NCI-H82 treated with DMSO at 0.1 percent for 48 hours (cell line): Measurements from ENCODE around the gene GSTA2.
"Not testable (repeated sequence)": the region's sequence is repeated elsewhere in the genome, so short reads cannot be mapped to it uniquely, and the experiment has no call there.

Source experiments
- DNase-seq: peaks from one replicate; lab custom pipeline; 2025; ENCODE audit not compliant: unreplicated experiment; lab: John Stamatoyannopoulos, UW

GSTA2 gene

GRCh38 chr6:52763322-52763916 lies at the start of gene GSTA2:
Gene GSTA2 (minus strand): TSS chr6:52763475. CDS start chr6:52757947, 5,528 bp downstream.
- DNase-seq = peak; percentile 10

GRCh38 chr6:52809777-52810176 lies 46.5 kb upstream of the GSTA2 start:
- not testable (repeated sequence) for DNase-seq

- no peak for DNase-seq
Observed at GRCh38 chr6:52808660-52809059, 45.4 kb upstream of the GSTA2 start.

- DNase-seq = not testable (repeated sequence)
Observed at GRCh38 chr6:52803668-52804255, 40.5 kb upstream of the GSTA2 start, which contains the start of gene GSTA1. Gene GSTA1 (minus strand): TSS chr6:52803816. CDS start chr6:52799267, 4,549 bp downstream.

- no peak for DNase-seq
Observed at GRCh38 chr6:52802806-52803205, 39.5 kb upstream of the GSTA2 start.

- DNase-seq = no peak
Observed at GRCh38 chr6:52801188-52801841, 38.0 kb upstream of the GSTA2 start.

GRCh38 chr6:52799272-52799671 lies 36.0 kb upstream of the GSTA2 start:
- DNase-seq = not testable (repeated sequence)

GRCh38 chr6:52794366-52794765 lies 31.1 kb upstream of the GSTA2 start:
- DNase-seq = not testable (repeated sequence)

- DNase-seq = no peak
Observed at GRCh38 chr6:52790861-52791260, 27.6 kb upstream of the GSTA2 start.

GRCh38 chr6:52789658-52790057 lies 26.4 kb upstream of the GSTA2 start:
- DNase-seq = not testable (repeated sequence)

- no peak for DNase-seq
Observed at GRCh38 chr6:52788478-52788877, 25.2 kb upstream of the GSTA2 start.

GRCh38 chr6:52787917-52788316 lies 24.6 kb upstream of the GSTA2 start:
- DNase-seq = no peak

- DNase-seq = no peak
Observed at GRCh38 chr6:52786249-52786956, 23.1 kb upstream of the GSTA2 start.

- not testable (repeated sequence) for DNase-seq
Observed at GRCh38 chr6:52782696-52783274, 19.5 kb upstream of the GSTA2 start.

- DNase-seq = not testable (repeated sequence)
Observed at GRCh38 chr6:52782209-52782608, 18.9 kb upstream of the GSTA2 start.

- DNase-seq = no peak
Observed at GRCh38 chr6:52779237-52779636, 16.0 kb upstream of the GSTA2 start.

- DNase-seq = not testable (repeated sequence)
Observed at GRCh38 chr6:52776711-52777351, 13.6 kb upstream of the GSTA2 start.

GRCh38 chr6:52769399-52769798 lies 6.1 kb upstream of the GSTA2 start:
- not testable (repeated sequence) for DNase-seq

GRCh38 chr6:52767658-52768057 lies 4.4 kb upstream of the GSTA2 start:
- not testable (repeated sequence) for DNase-seq

- DNase-seq = peak; percentile 30
Observed at GRCh38 chr6:52761673-52762491, 1.4 kb downstream of the GSTA2 start.
